Natural killer cell treated with Interleukin-12 subunit alpha and Interleukin-12 subunit beta and Interleukin-15 and Interleukin-18, amount 100 ng/mL, for 72 hours (primary cell): Measurements from ENCODE around the gene PLD6. TPM values are rescaled to one million over a fixed set of nuclear protein-coding genes. Genes with fewer than 3 reads are reported as not detected.
"Not testable (repeated sequence)": the region's sequence is repeated elsewhere in the genome, so short reads cannot be mapped to it uniquely, and the experiment has no call there.

Experiments used
- ATAC-seq, 2 donors: fragments of 150-1000 bp; cut with Tn5 transposase in 1 of 2; sonication (Bioruptor Pico), chemical (Tn5 transposase) in 1 of 2; 2 replicates each; pipeline ENCODE4 v1.10.0; 2021
- DNase-seq: peaks from one replicate; pipeline ENCODE4 v3.0.0; 2022; ENCODE audit warnings: low spot score
- H3K27ac Mint-ChIP-seq, 2 donors: 1 replicate in 1 of 2; 2 replicates in 1 of 2; pipeline ENCODE4 v1.8.0; 2022; ENCODE audit warnings: mixed read lengths in 2 of 2, mild to moderate bottlenecking in 1 of 2, moderate library complexity in 1 of 2
- H3K27me3 Mint-ChIP-seq, 2 donors: 1 replicate in 1 of 2; 2 replicates in 1 of 2; pipeline ENCODE4 v1.8.0; 2022; ENCODE audit warnings: mixed read lengths in 2 of 2
- H3K36me3 Mint-ChIP-seq: one replicate; pipeline ENCODE4 v1.8.0; 2022; ENCODE audit warnings: mixed read lengths
- H3K4me1 Mint-ChIP-seq, 2 donors: 1 replicate in 1 of 2; 2 replicates in 1 of 2; pipeline ENCODE4 v1.8.0; 2022; ENCODE audit warnings: low read depth in 2 of 2, mixed read lengths in 2 of 2, mild to moderate bottlenecking in 1 of 2
- H3K4me3 Mint-ChIP-seq: one replicate; pipeline ENCODE4 v1.8.0; 2022; ENCODE audit warnings: mixed read lengths
- H3K9me3 Mint-ChIP-seq: 2 replicates; pipeline ENCODE4 v1.8.0; 2022; ENCODE audit warnings: mixed read lengths
- total RNA-seq, 2 donors: library from RNA; stranded (reverse); gene quantifications; one replicate each; pipeline ENCODE4 v1.2.3, GENCODE V29; 2022

Gene PLD6
- total RNA-seq, 2 donors from 2014 or later = 3.4 to 18.2 TPM

- H3K4me3 Mint-ChIP-seq, DNase-seq, H3K27ac Mint-ChIP-seq, H3K9me3 Mint-ChIP-seq, H3K27me3 Mint-ChIP-seq, H3K36me3 Mint-ChIP-seq, ATAC-seq: not testable (repeated sequence)
- H3K4me1 Mint-ChIP-seq = peaks cover 8 to 12% of the 10 kb centered on the region in 2 donors
Observed at GRCh38 chr17:17158506-17158905, 47.6 kb downstream of the PLD6 start.

DNA sequence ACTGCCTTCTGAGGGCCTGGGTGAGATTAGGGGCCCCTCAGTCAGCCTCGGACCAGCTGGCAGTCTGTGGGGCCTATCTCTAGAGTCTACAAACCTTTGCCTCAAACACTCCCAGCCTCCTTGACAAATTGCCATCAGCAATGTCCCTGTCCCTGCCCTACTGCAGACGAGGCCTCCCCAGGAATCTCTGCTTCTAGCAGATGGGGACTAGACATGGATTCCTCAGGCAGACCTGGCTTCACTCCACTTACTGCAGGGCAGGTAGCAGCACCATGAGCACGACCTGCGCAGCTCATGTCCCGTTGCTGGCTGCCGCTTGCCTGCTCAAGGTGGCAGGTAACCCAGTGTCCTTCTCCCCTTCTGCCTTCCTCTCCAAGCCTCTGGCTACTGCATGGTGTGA lies 49.1 kb downstream of the PLD6 start:
- Mint-ChIP-seq H3K27ac (no peak overlapping the region), H3K36me3 (peaks cover 6% of the 10 kb centered on the region), H3K27me3 (no peaks in the 10 kb centered on the region)

GRCh38 chr17:17156511-17156910 lies 49.6 kb downstream of the PLD6 start:
- Mint-ChIP-seq H3K4me3 (no peak overlapping the region), H3K9me3 (no peaks in the 10 kb centered on the region), H3K27ac (no peak overlapping the region), H3K27me3 (no peaks in the 10 kb centered on the region), H3K4me1 (peaks cover 17 to 22% of the 10 kb centered on the region in 2 donors), H3K36me3 (peaks cover 6% of the 10 kb centered on the region)
- ATAC-seq (no peak), DNase-seq (no peak)

More for the DNA sequence above, 49.1 kb downstream of the PLD6 start:
- Mint-ChIP-seq H3K9me3 (no peaks in the 10 kb centered on the region), H3K4me1 (peaks cover 14 to 19% of the 10 kb centered on the region in 2 donors), H3K4me3 (no peak overlapping the region)
- ATAC-seq (no peak), DNase-seq (no peak)

GRCh38 chr17:17156107-17156506 lies 50.0 kb downstream of the PLD6 start:
- peaks cover 19 to 26% of the 10 kb centered on the region in 2 donors for H3K4me1 Mint-ChIP-seq
- no peaks in the 10 kb centered on the region for H3K9me3 Mint-ChIP-seq
- ATAC-seq (no peak), DNase-seq (no peak)
- no peaks in the 10 kb centered on the region for H3K27me3 Mint-ChIP-seq
- no peak overlapping the region for H3K4me3 Mint-ChIP-seq
- H3K27ac Mint-ChIP-seq = no peak overlapping the region
- H3K36me3 Mint-ChIP-seq = peaks cover 6% of the 10 kb centered on the region

DNA sequence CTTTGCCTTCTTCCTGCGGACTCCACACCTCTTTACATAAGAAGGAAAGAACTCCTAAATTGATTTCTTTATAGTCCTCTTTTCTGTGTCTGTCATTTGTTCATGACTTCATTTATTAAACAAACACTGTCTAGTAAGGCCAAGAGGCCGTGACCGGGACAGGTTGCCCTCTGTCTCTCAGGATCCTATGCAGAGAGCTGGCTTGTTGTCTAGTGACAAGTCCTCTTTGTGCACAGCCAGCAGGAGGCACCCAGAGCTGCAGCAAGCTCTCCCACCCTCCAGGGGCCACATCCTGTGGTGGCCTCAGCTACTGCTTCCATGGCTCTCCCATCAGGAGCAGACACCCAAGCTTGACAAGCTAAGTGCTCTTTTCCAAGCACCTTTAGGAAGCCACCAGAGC lies 50.6 kb downstream of the PLD6 start:
- Mint-ChIP-seq H3K36me3 (peaks cover 6% of the 10 kb centered on the region), H3K9me3 (no peaks in the 10 kb centered on the region), H3K4me1 (peaks cover 19 to 27% of the 10 kb centered on the region in 2 donors), H3K4me3 (no peak overlapping the region), H3K27ac (no peak overlapping the region), H3K27me3 (no peaks in the 10 kb centered on the region)
- ATAC-seq = no peak
- DNase-seq = no peak

DNA sequence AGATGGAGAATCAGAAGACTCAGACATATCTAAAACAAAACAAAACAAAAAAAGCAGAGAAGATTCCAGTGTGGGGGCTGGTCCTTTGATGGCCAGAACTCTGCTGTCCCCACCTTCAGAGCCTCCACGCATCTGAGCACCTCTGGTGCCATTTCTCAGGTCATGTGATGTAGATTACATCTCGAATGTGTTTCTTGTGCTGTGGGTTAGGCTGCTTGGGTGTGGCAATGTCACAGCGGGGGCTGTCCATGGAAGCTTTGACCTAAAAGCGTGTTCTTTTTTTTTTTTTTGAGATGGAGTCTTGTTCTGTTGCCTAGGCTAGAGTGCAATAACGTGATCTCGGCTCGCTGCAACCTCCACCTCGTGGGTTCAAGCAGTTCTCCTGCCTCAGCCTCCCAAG lies 51.2 kb downstream of the PLD6 start:
- ATAC-seq = no peak
- no peak for DNase-seq
- Mint-ChIP-seq H3K4me3 (no peak overlapping the region), H3K27ac (peak overlapping the region; percentile 9 to 39), H3K36me3 (peaks cover 6% of the 10 kb centered on the region), H3K9me3 (no peaks in the 10 kb centered on the region), H3K27me3 (no peaks in the 10 kb centered on the region), H3K4me1 (peaks cover 24 to 33% of the 10 kb centered on the region in 2 donors)

DNA sequence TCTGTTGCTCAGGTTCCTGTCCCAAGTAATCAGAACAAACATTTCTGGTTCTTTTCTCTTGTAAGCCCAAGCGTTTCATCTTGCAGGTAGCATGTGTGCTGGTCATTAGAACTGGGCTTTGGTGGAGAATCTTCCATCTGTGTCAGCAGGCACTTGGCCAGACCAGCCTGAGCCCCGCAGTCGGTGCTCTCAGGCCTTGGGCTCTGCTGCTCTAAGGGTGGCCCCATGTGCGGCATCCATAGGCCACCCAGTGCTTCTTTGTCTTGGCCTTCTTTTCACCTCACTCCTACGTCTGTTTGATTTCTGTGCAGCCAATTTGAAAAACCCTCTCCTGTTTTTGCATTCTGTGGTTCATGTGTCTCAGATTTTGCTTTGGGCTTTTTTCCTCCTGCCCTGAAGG lies 51.6 kb downstream of the PLD6 start:
- peaks cover 6% of the 10 kb centered on the region for H3K36me3 Mint-ChIP-seq
- no peaks in the 10 kb centered on the region for H3K27me3 Mint-ChIP-seq
- no peak for DNase-seq
- H3K4me3 Mint-ChIP-seq = no peak overlapping the region
- ATAC-seq = no peak
- H3K9me3 Mint-ChIP-seq = no peaks in the 10 kb centered on the region
- peak overlapping the region; percentile 9 to 39 for H3K27ac Mint-ChIP-seq
- H3K4me1 Mint-ChIP-seq = peaks cover 24 to 34% of the 10 kb centered on the region in 2 donors

- H3K36me3 Mint-ChIP-seq = peaks cover 6% of the 10 kb centered on the region
- peak overlapping the region; percentile 9 to 31 for H3K27ac Mint-ChIP-seq
- peaks cover 24 to 34% of the 10 kb centered on the region in 2 donors for H3K4me1 Mint-ChIP-seq
- DNase-seq = no peak
- no peak overlapping the region for H3K4me3 Mint-ChIP-seq
- H3K9me3 Mint-ChIP-seq = no peaks in the 10 kb centered on the region
- no peak for ATAC-seq
- no peaks in the 10 kb centered on the region for H3K27me3 Mint-ChIP-seq
Observed at GRCh38 chr17:17153709-17154108, 52.4 kb downstream of the PLD6 start.

- Mint-ChIP-seq H3K36me3 (peaks cover 6% of the 10 kb centered on the region), H3K27me3 (no peaks in the 10 kb centered on the region), H3K27ac (no peak overlapping the region), H3K9me3 (no peaks in the 10 kb centered on the region), H3K4me3 (no peak overlapping the region), H3K4me1 (peaks cover 24 to 34% of the 10 kb centered on the region in 2 donors)
- ATAC-seq (no peak), DNase-seq (no peak)
Observed at GRCh38 chr17:17153071-17153470, 53.1 kb downstream of the PLD6 start.

DNA sequence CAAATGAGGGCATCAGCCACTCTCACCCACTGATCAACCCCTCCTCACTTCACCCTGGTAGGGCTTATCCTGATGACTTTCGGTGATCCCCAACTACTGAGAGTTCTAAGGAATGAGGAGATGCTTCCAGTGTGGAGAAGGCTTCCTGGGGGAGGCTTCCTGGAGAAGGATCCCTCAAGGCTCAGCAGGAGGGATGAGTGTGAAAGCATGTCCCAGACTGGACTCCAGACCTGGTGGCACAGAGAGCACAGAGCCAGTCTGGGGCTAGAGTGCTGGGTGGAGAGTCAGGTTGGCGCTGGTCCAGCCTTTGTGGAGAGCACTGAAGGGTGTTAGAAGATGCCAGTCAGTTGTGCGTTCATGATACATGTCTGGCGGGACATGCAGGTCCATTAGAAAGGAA lies 53.7 kb downstream of the PLD6 start:
- Mint-ChIP-seq H3K27ac (peak overlapping the region; percentile 56 to 73), H3K4me1 (peaks cover 24 to 34% of the 10 kb centered on the region in 2 donors), H3K36me3 (peaks cover 6% of the 10 kb centered on the region), H3K27me3 (no peaks in the 10 kb centered on the region), H3K9me3 (no peaks in the 10 kb centered on the region), H3K4me3 (no peak overlapping the region)
- DNase-seq = no peak
- peak in 1 of 2 donors; percentile 12 for ATAC-seq

GRCh38 chr17:17151962-17152361 lies 54.2 kb downstream of the PLD6 start:
- DNase-seq (no peak), ATAC-seq (peak; percentile 81 to 87)
- peak overlapping the region; percentile 79 for H3K4me3 Mint-ChIP-seq
- no peaks in the 10 kb centered on the region for H3K27me3 Mint-ChIP-seq
- no peaks in the 10 kb centered on the region for H3K9me3 Mint-ChIP-seq
- peaks cover 6% of the 10 kb centered on the region for H3K36me3 Mint-ChIP-seq
- peak overlapping the region; percentile 73 to 87 for H3K27ac Mint-ChIP-seq
- H3K4me1 Mint-ChIP-seq = peaks cover 24 to 34% of the 10 kb centered on the region in 2 donors

DNA sequence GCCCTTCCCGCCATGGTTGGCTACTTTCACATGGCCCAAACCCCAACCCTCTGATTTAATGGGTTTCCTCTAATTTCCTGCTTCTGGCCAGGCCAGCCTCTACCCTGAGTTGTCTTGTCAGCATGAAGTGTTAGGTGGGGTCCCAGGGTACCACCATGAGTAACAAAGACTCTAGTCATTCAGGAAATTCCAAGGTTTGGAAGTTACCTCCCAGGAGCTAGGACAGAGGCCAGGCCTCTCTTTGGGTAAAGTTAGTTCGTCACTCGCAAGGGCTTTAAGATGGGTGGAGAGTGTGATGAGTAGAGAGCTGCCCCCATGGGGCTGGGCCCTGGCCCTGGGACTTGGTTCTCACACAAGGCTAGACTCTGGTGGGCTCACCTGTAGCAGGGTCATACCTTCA lies 54.6 kb downstream of the PLD6 start:
- no peaks in the 10 kb centered on the region for H3K9me3 Mint-ChIP-seq
- peaks cover 24 to 34% of the 10 kb centered on the region in 2 donors for H3K4me1 Mint-ChIP-seq
- DNase-seq (no peak), ATAC-seq (peak in 1 of 2 donors; percentile 11)
- peaks cover 6% of the 10 kb centered on the region for H3K36me3 Mint-ChIP-seq
- peak overlapping the region; percentile 73 to 87 for H3K27ac Mint-ChIP-seq
- no peaks in the 10 kb centered on the region for H3K27me3 Mint-ChIP-seq
- peak overlapping the region; percentile 79 for H3K4me3 Mint-ChIP-seq

DNA sequence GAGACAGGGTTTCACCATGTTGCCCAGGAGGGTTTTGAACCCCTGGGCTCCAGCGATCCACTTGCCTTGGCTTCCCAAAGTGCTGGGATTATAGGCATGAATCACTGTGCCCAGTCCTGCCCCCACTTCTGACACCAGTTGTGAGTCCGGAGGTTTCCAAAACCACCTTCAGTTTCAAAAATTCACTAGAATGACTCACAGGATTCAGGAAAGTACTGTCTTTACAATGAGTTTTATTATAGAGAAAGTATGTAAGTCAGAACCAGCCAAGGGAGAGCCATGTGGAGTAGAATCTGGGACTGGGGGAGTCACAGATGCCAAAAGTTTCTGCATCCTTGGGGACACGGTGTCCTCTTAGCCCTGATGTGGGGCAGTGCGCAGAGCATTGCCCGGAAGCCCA lies 55.1 kb downstream of the PLD6 start:
- peak overlapping the region; percentile 73 to 87 for H3K27ac Mint-ChIP-seq
- H3K36me3 Mint-ChIP-seq = peaks cover 6% of the 10 kb centered on the region
- H3K4me1 Mint-ChIP-seq = peaks cover 24 to 34% of the 10 kb centered on the region in 2 donors
- no peaks in the 10 kb centered on the region for H3K27me3 Mint-ChIP-seq
- ATAC-seq (peak; percentile 33 to 53), DNase-seq (no peak)
- H3K9me3 Mint-ChIP-seq = no peaks in the 10 kb centered on the region
- peak overlapping the region; percentile 79 for H3K4me3 Mint-ChIP-seq
